DMS114 treated with DMSO at 0.1 percent for 48 hours (cell line): Measurements from ENCODE around the gene GNG13.
"Not testable (repeated sequence)": the region's sequence is repeated elsewhere in the genome, so short reads cannot be mapped to it uniquely, and the experiment has no call there.

ENCODE experiments used
- DNase-seq: peaks from one replicate; lab custom pipeline; 2025; ENCODE audit not compliant: unreplicated experiment; lab: John Stamatoyannopoulos, UW

Gene GNG13

GRCh38 chr16:764184-764750 is 36.3 kb downstream of the GNG13 start:
- no peak for DNase-seq

- no peak for DNase-seq
Measured at GRCh38 chr16:763369-764183, 37.0 kb downstream of the GNG13 start.

- DNase-seq, result no peak
Measured at GRCh38 chr16:762595-763268, 37.8 kb downstream of the GNG13 start.

- DNase-seq, result no peak
Measured at GRCh38 chr16:761625-762513, 38.7 kb downstream of the GNG13 start.

- DNase-seq, result no peak
Measured at GRCh38 chr16:760545-761343, 39.8 kb downstream of the GNG13 start, which contains the start of gene MSLN. TSS of gene MSLN (plus strand) at chr16:760734. CDS start at chr16:762681, 1,947 bp downstream.

- no peak for DNase-seq
Measured at GRCh38 chr16:760065-760464, 40.5 kb downstream of the GNG13 start.

GRCh38 chr16:759110-759910 is 41.2 kb downstream of the GNG13 start:
- no peak for DNase-seq

- no peak for DNase-seq
Measured at GRCh38 chr16:756428-756827, 44.1 kb downstream of the GNG13 start.

GRCh38 chr16:754656-755055 is 45.9 kb downstream of the GNG13 start:
- no peak for DNase-seq

- DNase-seq, result not testable (repeated sequence)
Measured at GRCh38 chr16:754121-754607, 46.4 kb downstream of the GNG13 start.

- DNase-seq, result no peak
Measured at GRCh38 chr16:752007-752312, 48.6 kb downstream of the GNG13 start.

- DNase-seq, result no peak
Measured at GRCh38 chr16:751152-752006, 49.2 kb downstream of the GNG13 start.

- no peak for DNase-seq
Measured at GRCh38 chr16:750485-750884, 50.0 kb downstream of the GNG13 start.

- DNase-seq, result no peak
Measured at GRCh38 chr16:749010-749409, 51.5 kb downstream of the GNG13 start.
